Natural killer cell treated with Interleukin-12 subunit alpha and Interleukin-12 subunit beta and Interleukin-15 and Interleukin-18, amount 100 ng/mL, for 72 hours (primary cell): Measurements from ENCODE around the gene ARMC5. TPM values are rescaled to one million over a fixed set of nuclear protein-coding genes. Genes with fewer than 3 reads are reported as not detected.
A peak's percentile ranks its signal among the peaks of the same experiment; 100 is the strongest.

Experiments
- ATAC-seq, 2 donors: fragments of 150-1000 bp; cut with Tn5 transposase in 1 of 2; sonication (Bioruptor Pico), chemical (Tn5 transposase) in 1 of 2; 2 replicates each; pipeline ENCODE4 v1.10.0; 2021
- DNase-seq: peaks from one replicate; pipeline ENCODE4 v3.0.0; 2022; ENCODE audit warnings: low spot score
- H3K27ac Mint-ChIP-seq, 2 donors: 1 replicate in 1 of 2; 2 replicates in 1 of 2; pipeline ENCODE4 v1.8.0; 2022; ENCODE audit warnings: mixed read lengths in 2 of 2, mild to moderate bottlenecking in 1 of 2, moderate library complexity in 1 of 2
- H3K27me3 Mint-ChIP-seq, 2 donors: 1 replicate in 1 of 2; 2 replicates in 1 of 2; pipeline ENCODE4 v1.8.0; 2022; ENCODE audit warnings: mixed read lengths in 2 of 2
- H3K36me3 Mint-ChIP-seq: one replicate; pipeline ENCODE4 v1.8.0; 2022; ENCODE audit warnings: mixed read lengths
- H3K4me1 Mint-ChIP-seq, 2 donors: 1 replicate in 1 of 2; 2 replicates in 1 of 2; pipeline ENCODE4 v1.8.0; 2022; ENCODE audit warnings: low read depth in 2 of 2, mixed read lengths in 2 of 2, mild to moderate bottlenecking in 1 of 2
- H3K4me3 Mint-ChIP-seq: one replicate; pipeline ENCODE4 v1.8.0; 2022; ENCODE audit warnings: mixed read lengths
- H3K9me3 Mint-ChIP-seq: 2 replicates; pipeline ENCODE4 v1.8.0; 2022; ENCODE audit warnings: mixed read lengths
- total RNA-seq, 2 donors: library from RNA; stranded (reverse); gene quantifications; one replicate each; pipeline ENCODE4 v1.2.3, GENCODE V29; 2022

ARMC5 gene
- total RNA-seq, 2 donors from 2014 or later, result 31.6 to 36.0 TPM

DNA sequence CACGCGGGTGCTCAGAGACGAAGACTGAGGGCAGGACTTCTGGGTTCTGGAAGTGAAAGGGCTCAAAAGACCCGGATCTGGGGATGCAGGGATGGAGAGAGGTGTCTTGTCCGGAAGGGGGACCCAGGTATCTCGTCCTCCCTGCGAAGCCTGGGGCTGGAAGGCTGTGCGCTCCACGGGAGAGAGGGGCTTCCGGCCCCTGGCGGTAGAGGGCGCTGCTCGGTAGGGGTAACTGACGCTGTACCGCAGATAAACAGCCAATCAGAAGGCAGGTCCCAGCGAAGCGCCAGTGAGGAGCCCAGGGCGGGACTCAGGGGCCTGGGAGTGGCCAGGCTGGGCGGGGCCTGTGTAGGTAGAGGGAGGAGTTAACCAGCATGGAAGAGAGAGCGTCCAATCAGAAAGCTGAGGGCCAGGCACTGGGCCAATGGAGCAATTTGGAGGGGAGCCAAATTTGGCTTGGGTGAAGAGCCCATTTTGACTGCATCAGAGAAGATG lies 13.5 kb downstream of the ARMC5 start:
- H3K27ac Mint-ChIP-seq, result peak overlapping the region in 1 of 2 donors; percentile 58
- peaks cover 20 to 23% of the 10 kb centered on the region in 2 donors for H3K4me1 Mint-ChIP-seq
- H3K9me3 Mint-ChIP-seq, result no peaks in the 10 kb centered on the region
- H3K4me3 Mint-ChIP-seq, result peak overlapping the region; percentile 63
- DNase-seq (no peak), ATAC-seq (peak in 1 of 2 donors; percentile 48)
- no peaks in the 10 kb centered on the region for H3K36me3 Mint-ChIP-seq
- H3K27me3 Mint-ChIP-seq, result peaks cover 0 to 5% of the 10 kb centered on the region in 2 donors

DNA sequence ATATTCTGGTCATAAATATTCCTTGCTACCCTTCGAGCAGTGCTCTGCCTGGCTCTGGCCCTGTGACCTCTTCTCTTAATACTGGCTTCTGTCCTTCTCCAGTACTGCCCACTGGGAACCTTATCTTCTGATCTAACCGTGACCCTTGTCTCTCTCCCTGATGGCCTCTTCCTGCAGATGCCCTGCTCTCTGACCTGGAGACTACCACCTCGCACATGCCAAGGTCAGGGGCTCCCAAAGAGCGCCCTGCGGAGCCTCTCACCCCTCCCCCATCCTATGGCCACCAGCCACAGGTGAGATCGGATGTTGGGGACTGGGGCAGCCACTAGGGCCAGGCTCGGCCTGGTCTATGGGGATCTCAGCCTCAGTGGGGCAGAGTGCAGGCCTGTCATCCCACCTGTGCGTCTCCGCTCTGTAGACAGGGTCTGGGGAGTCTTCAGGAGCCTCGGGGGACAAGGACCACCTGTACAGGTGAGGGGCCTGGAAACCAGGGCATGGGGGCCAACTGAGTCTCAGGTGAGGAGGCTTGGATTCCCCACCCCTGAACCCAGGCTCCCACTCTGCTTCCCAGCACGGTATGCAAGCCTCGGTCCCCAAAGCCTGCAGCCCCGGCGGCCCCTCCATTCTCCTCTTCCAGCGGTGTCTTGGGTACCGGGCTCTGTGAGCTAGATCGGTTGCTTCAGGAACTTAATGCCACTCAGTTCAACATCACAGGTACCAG lies 14.1 kb downstream of the ARMC5 start:
- Mint-ChIP-seq H3K9me3 (no peaks in the 10 kb centered on the region), H3K36me3 (no peaks in the 10 kb centered on the region), H3K27me3 (peaks cover 0 to 5% of the 10 kb centered on the region in 2 donors), H3K27ac (no peak overlapping the region), H3K4me1 (peaks cover 24 to 28% of the 10 kb centered on the region in 2 donors), H3K4me3 (peak overlapping the region; percentile 39)
- no peak for ATAC-seq
- no peak for DNase-seq

DNA sequence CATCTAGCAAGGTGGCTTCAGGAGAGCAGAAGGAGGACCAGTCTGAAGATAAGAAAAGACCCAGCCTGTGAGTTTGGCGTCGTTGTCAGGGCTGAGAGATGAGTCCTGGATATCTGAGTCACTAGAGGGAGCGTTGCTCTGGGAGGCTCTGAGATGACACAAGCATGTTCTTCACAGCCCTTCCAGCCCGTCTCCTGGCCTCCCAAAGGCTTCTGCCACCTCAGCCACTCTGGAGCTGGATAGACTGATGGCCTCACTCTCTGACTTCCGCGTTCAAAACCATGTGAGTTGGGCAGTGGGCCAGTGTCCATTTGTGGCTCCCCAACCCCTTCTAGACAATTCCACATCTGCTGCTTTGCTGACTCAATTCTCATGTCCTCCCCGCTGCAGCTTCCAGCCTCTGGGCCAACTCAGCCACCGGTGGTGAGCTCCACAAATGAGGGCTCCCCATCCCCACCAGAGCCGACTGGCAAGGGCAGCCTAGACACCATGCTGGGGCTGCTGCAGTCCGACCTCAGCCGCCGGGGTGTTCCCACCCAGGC lies 14.9 kb downstream of the ARMC5 start:
- no peak for ATAC-seq
- no peak overlapping the region for H3K4me3 Mint-ChIP-seq
- no peaks in the 10 kb centered on the region for H3K9me3 Mint-ChIP-seq

DNA sequence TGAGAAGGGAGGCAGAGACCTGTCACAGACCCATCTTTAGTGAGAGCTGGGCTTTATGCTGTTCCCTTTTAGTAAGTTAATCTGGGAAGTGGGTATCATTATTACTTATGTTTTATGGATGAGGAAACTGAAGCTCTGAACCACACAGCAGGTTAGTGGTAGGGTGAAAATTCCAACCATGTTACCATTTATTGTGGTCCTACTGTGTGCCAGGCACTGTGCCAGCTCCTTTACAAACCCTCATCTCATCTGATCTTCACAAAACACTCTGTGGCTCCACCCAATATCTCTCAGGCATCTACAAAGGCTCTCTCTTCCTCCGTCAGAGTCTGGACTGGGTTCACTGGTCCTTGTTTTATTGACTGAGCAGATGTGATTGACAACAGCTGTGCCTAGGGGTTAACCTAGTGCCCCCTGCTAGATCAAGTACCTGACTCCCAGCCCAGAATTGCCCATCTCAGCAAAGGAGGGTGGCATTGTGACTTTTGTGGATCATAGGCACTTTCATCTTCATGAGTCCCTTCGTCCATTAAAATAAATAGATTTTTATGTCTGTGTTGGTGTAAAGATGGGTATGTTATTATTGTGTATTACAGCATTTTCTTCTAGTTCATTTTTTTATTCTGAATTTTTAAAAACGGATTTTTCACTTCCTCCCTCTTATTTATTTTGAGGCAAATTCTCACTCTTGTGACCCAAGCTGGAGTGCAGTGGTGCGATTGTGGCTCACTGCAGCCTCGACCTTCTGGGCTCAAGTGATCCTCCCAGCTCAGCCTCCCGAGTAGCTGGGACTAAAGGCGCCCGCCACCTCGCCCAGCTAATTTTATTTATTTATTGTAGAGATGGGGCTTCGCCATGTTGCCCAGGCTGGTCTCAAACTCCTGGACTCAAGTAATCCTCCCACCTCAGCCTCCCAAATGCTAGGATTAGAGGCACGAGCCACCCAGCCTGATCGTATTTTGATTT lies 15.8 kb downstream of the ARMC5 start:
- ATAC-seq (no peak), DNase-seq (no peak)
- Mint-ChIP-seq H3K36me3 (no peaks in the 10 kb centered on the region), H3K27me3 (peaks cover 0 to 5% of the 10 kb centered on the region in 2 donors), H3K27ac (no peak overlapping the region), H3K4me3 (peak overlapping the region; percentile 25), H3K4me1 (peaks cover 24 to 28% of the 10 kb centered on the region in 2 donors), H3K9me3 (no peaks in the 10 kb centered on the region)

More for the DNA sequence above, 14.9 kb downstream of the ARMC5 start:
- no peak overlapping the region for H3K27ac Mint-ChIP-seq
- no peaks in the 10 kb centered on the region for H3K36me3 Mint-ChIP-seq
- peaks cover 0 to 5% of the 10 kb centered on the region in 2 donors for H3K27me3 Mint-ChIP-seq
- peaks cover 24 to 28% of the 10 kb centered on the region in 2 donors for H3K4me1 Mint-ChIP-seq
- DNase-seq, result no peak

DNA sequence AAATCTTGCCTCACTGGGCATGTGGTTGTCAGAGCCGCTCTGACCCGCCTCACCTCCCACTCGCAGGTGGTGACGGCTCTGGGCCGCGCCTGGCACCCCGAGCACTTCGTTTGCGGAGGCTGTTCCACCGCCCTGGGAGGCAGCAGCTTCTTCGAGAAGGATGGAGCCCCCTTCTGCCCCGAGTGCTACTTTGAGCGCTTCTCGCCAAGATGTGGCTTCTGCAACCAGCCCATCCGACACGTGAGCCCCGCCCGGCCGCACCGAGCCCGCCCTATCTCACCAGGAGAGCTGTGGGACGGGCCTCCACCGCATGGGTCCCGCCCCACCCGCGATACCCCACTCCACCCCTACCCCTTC lies 16.6 kb downstream of the ARMC5 start:
- Mint-ChIP-seq H3K4me3 (peak overlapping the region; percentile 78), H3K4me1 (peaks cover 24 to 28% of the 10 kb centered on the region in 2 donors), H3K36me3 (no peaks in the 10 kb centered on the region), H3K9me3 (no peaks in the 10 kb centered on the region), H3K27ac (no peak overlapping the region), H3K27me3 (peaks cover 0 to 5% of the 10 kb centered on the region in 2 donors)
- DNase-seq (no peak), ATAC-seq (no peak)

DNA sequence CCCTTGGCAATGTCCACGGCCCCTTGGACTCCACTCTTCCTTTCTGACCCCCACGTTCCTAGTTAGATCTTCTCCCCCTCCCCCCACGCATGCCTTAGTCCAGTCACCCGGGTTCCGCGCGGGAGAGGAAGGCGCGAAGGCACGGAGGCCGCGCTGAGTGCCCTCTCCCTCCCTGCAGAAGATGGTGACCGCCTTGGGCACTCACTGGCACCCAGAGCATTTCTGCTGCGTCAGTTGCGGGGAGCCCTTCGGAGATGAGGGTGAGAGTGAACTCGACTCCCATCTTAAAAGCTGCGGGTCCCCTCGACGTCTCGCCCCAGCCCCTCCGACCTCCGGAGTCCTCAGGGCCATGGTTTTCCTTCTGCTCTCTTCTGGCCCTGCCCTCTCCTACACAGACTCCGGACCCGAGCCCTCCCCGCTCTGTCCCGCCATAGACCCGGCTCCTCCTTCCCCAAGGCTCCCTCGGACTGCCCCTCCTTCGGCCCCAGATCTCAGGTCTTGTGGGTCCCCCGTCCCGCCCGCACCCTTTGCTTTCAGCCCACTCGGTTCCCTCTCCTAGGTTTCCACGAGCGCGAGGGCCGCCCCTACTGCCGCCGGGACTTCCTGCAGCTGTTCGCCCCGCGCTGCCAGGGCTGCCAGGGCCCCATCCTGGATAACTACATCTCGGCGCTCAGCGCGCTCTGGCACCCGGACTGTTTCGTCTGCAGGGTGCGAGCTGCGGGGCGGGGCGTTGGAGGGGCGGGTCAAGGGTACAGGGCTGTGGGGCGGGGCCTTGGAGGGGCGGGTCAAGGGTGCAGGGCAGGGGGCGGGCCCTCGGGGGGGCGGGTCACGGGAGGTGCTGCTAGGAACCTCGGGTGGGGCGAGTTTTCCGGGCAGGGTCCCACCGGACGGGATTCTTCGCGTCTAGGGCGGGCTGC lies 17.3 kb downstream of the ARMC5 start:
- peak; percentile 93 to 94 for ATAC-seq

GRCh38 chr16:31477220-31478216 lies 18.2 kb downstream of the ARMC5 start:
- no peaks in the 10 kb centered on the region for H3K9me3 Mint-ChIP-seq
- no peaks in the 10 kb centered on the region for H3K36me3 Mint-ChIP-seq
- H3K27me3 Mint-ChIP-seq, result peaks cover 0 to 3% of the 10 kb centered on the region in 2 donors
- ATAC-seq (peak; percentile 39 to 62), DNase-seq (no peak)
- peak overlapping the region; percentile 9 to 44 for H3K27ac Mint-ChIP-seq
- H3K4me1 Mint-ChIP-seq, result peaks cover 19 to 22% of the 10 kb centered on the region in 2 donors
- peak overlapping the region; percentile 78 for H3K4me3 Mint-ChIP-seq

More for the DNA sequence above, 17.3 kb downstream of the ARMC5 start:
- H3K27me3 Mint-ChIP-seq, result peaks cover 0 to 5% of the 10 kb centered on the region in 2 donors
- H3K4me3 Mint-ChIP-seq, result peak overlapping the region; percentile 78
- no peaks in the 10 kb centered on the region for H3K9me3 Mint-ChIP-seq
- peak; percentile 81 for DNase-seq
- no peaks in the 10 kb centered on the region for H3K36me3 Mint-ChIP-seq
- no peak overlapping the region for H3K27ac Mint-ChIP-seq
- peaks cover 24% of the 10 kb centered on the region in 2 donors for H3K4me1 Mint-ChIP-seq

GRCh38 chr16:31478956-31479355 lies 19.7 kb downstream of the ARMC5 start:
- no peaks in the 10 kb centered on the region for H3K36me3 Mint-ChIP-seq
- H3K27me3 Mint-ChIP-seq, result no peaks in the 10 kb centered on the region
- ATAC-seq (no peak), DNase-seq (no peak)
- no peaks in the 10 kb centered on the region for H3K9me3 Mint-ChIP-seq
- no peak overlapping the region for H3K27ac Mint-ChIP-seq
- H3K4me3 Mint-ChIP-seq, result no peak overlapping the region
- H3K4me1 Mint-ChIP-seq, result peaks cover 11 to 19% of the 10 kb centered on the region in 2 donors

DNA sequence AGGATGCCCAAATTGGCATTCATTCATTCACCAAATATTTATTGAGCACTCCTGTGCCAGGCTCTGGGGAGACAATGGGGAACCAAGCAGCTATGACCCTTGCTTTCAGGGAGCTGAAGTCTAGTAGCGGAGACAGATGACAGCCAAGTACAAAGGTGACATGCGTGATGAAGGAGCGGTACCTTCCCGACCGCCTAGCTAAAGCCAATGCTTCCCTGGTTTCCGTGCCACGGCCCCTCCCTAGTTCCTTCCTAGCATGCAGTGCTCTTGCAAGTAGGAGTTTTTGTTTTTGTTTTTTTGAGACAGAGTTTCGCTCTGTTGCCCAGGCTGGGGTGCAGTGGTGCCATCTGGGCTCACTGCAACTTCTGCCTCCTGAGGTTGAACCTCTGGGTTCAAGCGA lies 20.4 kb downstream of the ARMC5 start:
- Mint-ChIP-seq H3K4me3 (no peak overlapping the region), H3K4me1 (peaks cover 11 to 19% of the 10 kb centered on the region in 2 donors), H3K36me3 (no peaks in the 10 kb centered on the region), H3K27me3 (no peaks in the 10 kb centered on the region), H3K27ac (no peak overlapping the region), H3K9me3 (no peaks in the 10 kb centered on the region)
- DNase-seq, result no peak
- no peak for ATAC-seq

DNA sequence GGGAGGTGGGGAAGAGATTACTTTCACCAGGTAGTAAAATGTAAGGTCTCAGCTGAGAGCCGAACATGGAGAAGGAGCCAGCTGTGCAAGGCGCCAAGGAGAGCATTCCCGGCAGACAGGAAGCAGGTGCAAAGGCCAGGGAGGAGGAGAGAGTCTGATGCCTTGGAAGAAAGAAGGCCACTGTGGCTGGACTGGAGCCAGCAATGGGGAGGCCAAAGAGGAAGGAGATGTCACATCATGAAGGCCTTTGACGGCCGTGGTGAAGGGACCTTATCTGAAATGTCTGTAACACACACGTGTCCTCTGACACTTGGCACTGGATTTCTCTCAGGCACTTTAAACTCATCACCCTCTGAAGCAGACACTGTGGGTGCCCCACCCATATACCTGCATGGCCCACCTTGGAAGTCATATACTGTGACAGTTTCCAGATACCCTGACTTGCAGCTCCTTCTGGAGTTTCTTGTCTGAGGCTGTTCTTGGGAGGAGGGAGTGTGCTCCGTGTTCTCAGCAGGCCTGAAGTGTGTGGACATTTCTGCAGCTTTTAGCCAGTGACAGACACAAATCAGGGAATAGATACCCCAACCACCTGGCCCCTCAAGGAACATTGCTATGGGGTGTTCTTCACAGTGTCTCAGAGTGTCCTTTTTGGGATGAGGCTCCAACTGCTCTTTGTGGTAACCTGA lies 21.7 kb downstream of the ARMC5 start:
- Mint-ChIP-seq H3K27me3 (peaks cover 0 to 4% of the 10 kb centered on the region in 2 donors), H3K4me1 (peaks cover 10 to 19% of the 10 kb centered on the region in 2 donors), H3K4me3 (no peak overlapping the region), H3K36me3 (no peaks in the 10 kb centered on the region), H3K9me3 (no peaks in the 10 kb centered on the region), H3K27ac (no peak overlapping the region)
- no peak for ATAC-seq
- no peak for DNase-seq

- ATAC-seq (no peak), DNase-seq (no peak)
- Mint-ChIP-seq H3K9me3 (no peaks in the 10 kb centered on the region), H3K4me1 (peaks cover 0 to 5% of the 10 kb centered on the region in 2 donors), H3K36me3 (no peaks in the 10 kb centered on the region), H3K4me3 (no peak within 1 kb of the TSS), H3K27ac (peak within 1 kb of the TSS in 1 of 2 donors; percentile 3), H3K27me3 (peaks cover 0 to 7% of the 10 kb centered on the region in 2 donors)
Measured at GRCh38 chr16:31483081-31483480, 23.8 kb downstream of the ARMC5 start, which contains the start of gene SLC5A2. Gene SLC5A2, plus strand, starts transcription at chr16:31483123. Its CDS starts 14 bp downstream, at chr16:31483137.
